Neural cell (in vitro differentiated cells): ENCODE measurements around the gene MARCHF7. TPM values are rescaled to one million over a fixed set of nuclear protein-coding genes. Genes with fewer than 3 reads are reported as not detected.
"Not testable (repeated sequence)": the region's sequence is repeated elsewhere in the genome, so short reads cannot be mapped to it uniquely, and the experiment has no call there.

ENCODE experiments used
- H2AFZ ChIP-seq: fragments of 200-600, 300-800 bp; sonication (generic), shearing (Covaris generic); 2 replicates; pipeline ENCODE4 v1.6.0; 2014; ENCODE audit warnings: low read depth, mild to moderate bottlenecking, antibody characterized with exemption, low read length, moderate library complexity
- H3F3A ChIP-seq: fragments of 200-600 bp; shearing (Covaris generic); 2 replicates; pipeline ENCODE4 v1.6.1; 2016; ENCODE audit warnings: mild to moderate bottlenecking, moderate library complexity, mixed read lengths, antibody characterized with exemption, low read length; ENCODE audit not compliant: insufficient read depth, poor library complexity, severe bottlenecking
- H3K27ac ChIP-seq: fragments of 200-600, 300-800 bp; sonication (generic), shearing (Covaris generic); 2 replicates; pipeline ENCODE4 v1.5.1; 2014; ENCODE audit warnings: mild to moderate bottlenecking, low read length, moderate library complexity
- H3K27me3 ChIP-seq: fragments of 300-800, 200-600 bp; sonication (generic), shearing (Covaris generic); 2 replicates; pipeline ENCODE4 v1.6.0; 2014; ENCODE audit warnings: mild to moderate bottlenecking, low read depth, low read length, moderate library complexity; ENCODE audit not compliant: insufficient read depth
- H3K36me3 ChIP-seq: fragments of 300-800, 200-600 bp; sonication (generic), shearing (Covaris generic); 2 replicates; pipeline ENCODE4 v1.5.1; 2014; ENCODE audit warnings: mild to moderate bottlenecking, antibody characterized with exemption, low read length, moderate library complexity; ENCODE audit not compliant: insufficient read depth
- H3K4me2 ChIP-seq: fragments of 300-800, 200-600 bp; sonication (generic), shearing (Covaris generic); 2 replicates; pipeline ENCODE4 v1.6.0; 2014; ENCODE audit warnings: mild to moderate bottlenecking, low read length
- H3K4me3 ChIP-seq: fragments of 300-800, 200-600 bp; sonication (generic), shearing (Covaris generic); 2 replicates; pipeline ENCODE4 v1.5.1; 2014; ENCODE audit warnings: mild to moderate bottlenecking, low read length, moderate library complexity
- H3K79me2 ChIP-seq: fragments of 200-600 bp; shearing (Covaris generic); replicated peaks from 2 replicates; pipeline ENCODE4 v1.6.0; 2014; ENCODE audit warnings: mild to moderate bottlenecking, low read length, moderate library complexity; ENCODE audit not compliant: insufficient read depth
- H3K9ac ChIP-seq: fragments of 300-800, 200-600 bp; sonication (generic), shearing (Covaris generic); 2 replicates; pipeline ENCODE4 v1.6.1; 2016; ENCODE audit warnings: mild to moderate bottlenecking, low read length, mixed read lengths
- H3K9me2 ChIP-seq: fragments of 200-600 bp; shearing (Covaris generic); 2 replicates; pipeline ENCODE4 v1.6.1; 2016; ENCODE audit warnings: mild to moderate bottlenecking, low read length, mixed read lengths; ENCODE audit not compliant: insufficient read depth
- H3K9me3 ChIP-seq: fragments of 200-600, 300-800 bp; sonication (generic), shearing (Covaris generic); 2 replicates; pipeline ENCODE4 v1.6.1; 2016; ENCODE audit warnings: mild to moderate bottlenecking, mixed run types, low read length, moderate library complexity, mixed read lengths
- H4K20me1 ChIP-seq: fragments of 200-600 bp; shearing (Covaris generic); 2 replicates; pipeline ENCODE4 v1.6.1; 2016; ENCODE audit warnings: mild to moderate bottlenecking, mixed run types; ENCODE audit not compliant: insufficient read depth
- CTCF ChIP-seq: fragments of 450-650 bp; IDR thresholded peaks from 2 replicates; pipeline ENCODE4 v1.5.1; 2014; ENCODE audit warnings: antibody characterized with exemption, mild to moderate bottlenecking, moderate library complexity; ENCODE audit not compliant: poor library complexity, severe bottlenecking
- EP300 ChIP-seq: fragments of 450-650 bp; conservative IDR thresholded peaks from 2 replicates; pipeline ENCODE4 v1.6.1; 2014; ENCODE audit warnings: antibody characterized with exemption, mild to moderate bottlenecking, moderate library complexity; ENCODE audit not compliant: poor library complexity, severe bottlenecking
- EZH2 ChIP-seq: fragments of 200-600, 300-800 bp; shearing (Covaris generic), sonication (generic); IDR thresholded peaks from 2 replicates; pipeline ENCODE4 v1.6.1; 2014; ENCODE audit warnings: antibody characterized with exemption, low read length, borderline replicate concordance, mild to moderate bottlenecking; ENCODE audit not compliant: insufficient read depth, poor library complexity, severe bottlenecking
- MXI1 ChIP-seq: fragments of 450-650 bp; conservative IDR thresholded peaks from 2 replicates; pipeline ENCODE4 v1.6.1; 2014; ENCODE audit warnings: antibody characterized with exemption, mild to moderate bottlenecking; ENCODE audit not compliant: poor library complexity, severe bottlenecking
- POLR2AphosphoS5 ChIP-seq: IDR thresholded peaks from 2 replicates; pipeline ENCODE4 v1.6.1; 2012
- RAD21 ChIP-seq: fragments of 450-650 bp; conservative IDR thresholded peaks from 2 replicates; pipeline ENCODE4 v1.6.1; 2014; ENCODE audit warnings: antibody characterized with exemption, mild to moderate bottlenecking, moderate library complexity
- REST ChIP-seq: IDR thresholded peaks from 2 replicates; pipeline ENCODE4 v1.6.1; 2012; ENCODE audit warnings: borderline replicate concordance
- SMC3 ChIP-seq: fragments of 450-650 bp; conservative IDR thresholded peaks from 2 replicates; pipeline ENCODE4 v1.6.1; 2014; ENCODE audit warnings: antibody characterized with exemption, mild to moderate bottlenecking, moderate library complexity; ENCODE audit not compliant: poor library complexity
- TAF1 ChIP-seq: IDR thresholded peaks from 2 replicates; pipeline ENCODE4 v1.6.1; 2012; ENCODE audit warnings: low read depth
- polyA minus RNA-seq: library from RNA; depleted of rRNA, polyadenylated mRNA; stranded (reverse); fragments of >200 nt; gene quantifications from 2 replicates; pipeline ENCODE4 v1.2.3, GENCODE V29; 2014
- polyA plus RNA-seq: library from polyadenylated mRNA; depleted of rRNA; stranded (reverse); fragments of >200 nt; gene quantifications from 2 replicates; pipeline ENCODE4 v1.2.3, GENCODE V29; 2014

The MARCHF7 gene
- polyA plus RNA-seq (179 and 193 TPM in 2 replicates), polyA minus RNA-seq (347 and 382 TPM in 2 replicates)

- H4K20me1 ChIP-seq = peaks cover 4% of the 10 kb centered on the region
- H3K4me2 ChIP-seq = peak within 1 kb of the TSS; percentile 80
- peak within 1 kb of the TSS; percentile 98 for H3K27ac ChIP-seq
- H3F3A ChIP-seq = peaks cover 6% of the 10 kb centered on the region
- H3K9ac ChIP-seq = peak within 1 kb of the TSS; percentile 99
- no peaks in the 10 kb centered on the region for H3K9me3 ChIP-seq
- TF ChIP-seq TAF1 = peak; percentile 91
- peak; percentile 81 for TF ChIP-seq EP300
- no peak for TF ChIP-seq EZH2
- peak; percentile 77 for TF ChIP-seq SMC3
- peak; percentile 79 for TF ChIP-seq MXI1
- peak; percentile 73 for TF ChIP-seq RAD21
- TF ChIP-seq POLR2AphosphoS5 = peak; percentile 99
- TF ChIP-seq REST = peak; percentile 94
- peak; percentile 97 for TF ChIP-seq CTCF
- peak within 1 kb of the TSS; percentile 94 for H3K4me3 ChIP-seq
- H3K36me3 ChIP-seq = peaks cover 4% of the 10 kb centered on the region
- no peaks in the 10 kb centered on the region for H3K9me2 ChIP-seq
- H3K27me3 ChIP-seq = no peaks in the 10 kb centered on the region
- H3K79me2 ChIP-seq = peaks cover 48% of the 10 kb centered on the region
- peak within 1 kb of the TSS; percentile 79 for H2AFZ ChIP-seq
Measured at GRCh38 chr2:159712143-159712928, at the start of gene MARCHF7. Gene MARCHF7 (plus strand): TSS chr2:159712506. CDS start chr2:159729023, 16,517 bp downstream.

GRCh38 chr2:159667423-159667822 lies 44.9 kb upstream of the MARCHF7 start:
- H3K9me3 ChIP-seq, H3F3A ChIP-seq, H3K36me3 ChIP-seq, H3K9ac ChIP-seq, H3K79me2 ChIP-seq, H2AFZ ChIP-seq, H3K27ac ChIP-seq, H3K9me2 ChIP-seq, H4K20me1 ChIP-seq, H3K27me3 ChIP-seq, H3K4me3 ChIP-seq, H3K4me2 ChIP-seq: not testable (repeated sequence)
